Endodermal cell (in vitro differentiated cells): ENCODE measurements around the gene SND1. TPM values are rescaled to one million over a fixed set of nuclear protein-coding genes. Genes with fewer than 3 reads are reported as not detected.

Experiments used
- DNase-seq: peaks from one replicate; pipeline ENCODE4 v3.0.0-alpha.2; 2017
- H3K27ac ChIP-seq: 2 replicates; pipeline ENCODE4 v1.5.1; 2013; ENCODE audit warnings: mild to moderate bottlenecking, low read depth, low read length, moderate library complexity
- H3K27me3 ChIP-seq: 2 replicates; pipeline ENCODE4 v1.6.1; 2013; ENCODE audit warnings: mild to moderate bottlenecking, low read length, moderate library complexity; ENCODE audit not compliant: insufficient read depth, control insufficient read depth, poor library complexity, severe bottlenecking
- H3K36me3 ChIP-seq: 2 replicates; pipeline ENCODE4 v1.7.0; 2013; ENCODE audit warnings: mild to moderate bottlenecking, low read length, moderate library complexity; ENCODE audit not compliant: control insufficient read depth, insufficient read depth
- H3K4me1 ChIP-seq: one replicate; pipeline ENCODE4 v1.7.0; 2013; ENCODE audit warnings: low read length; ENCODE audit not compliant: control insufficient read depth, insufficient read depth
- H3K4me3 ChIP-seq: 2 replicates; pipeline ENCODE4 v1.5.1; 2013; ENCODE audit warnings: mild to moderate bottlenecking, low read length, moderate library complexity
- H3K9ac ChIP-seq: 2 replicates; pipeline ENCODE4 v1.6.1; 2013; ENCODE audit warnings: mild to moderate bottlenecking, low read length, moderate library complexity; ENCODE audit not compliant: poor library complexity, severe bottlenecking; ENCODE audit errors: extremely low read depth
- H3K9me3 ChIP-seq: 2 replicates; pipeline ENCODE4 v1.6.1; 2013; ENCODE audit warnings: mild to moderate bottlenecking, low read length, moderate library complexity; ENCODE audit not compliant: control insufficient read depth
- H3K27ac Mint-ChIP-seq: 2 replicates; pipeline ENCODE4 v1.8.0; 2020; ENCODE audit warnings: mixed read lengths
- H3K27me3 Mint-ChIP-seq: 2 replicates; pipeline ENCODE4 v1.8.0; 2021; ENCODE audit warnings: mild to moderate bottlenecking, mixed read lengths; ENCODE audit not compliant: insufficient read depth
- H3K36me3 Mint-ChIP-seq: 2 replicates; pipeline ENCODE4 v1.8.0; 2020; ENCODE audit warnings: low read depth, mixed read lengths
- H3K4me1 Mint-ChIP-seq: 2 replicates; pipeline ENCODE4 v1.8.0; 2020; ENCODE audit warnings: mixed read lengths
- H3K4me3 Mint-ChIP-seq: 2 replicates; pipeline ENCODE4 v1.8.0; 2020; ENCODE audit warnings: mild to moderate bottlenecking, moderate library complexity, mixed read lengths
- H3K9me3 Mint-ChIP-seq: 2 replicates; pipeline ENCODE4 v1.8.0; 2020; ENCODE audit warnings: mild to moderate bottlenecking, mixed read lengths
- CTCF ChIP-seq: fragments of 200-600 bp; sonication (generic); conservative IDR thresholded peaks from 2 replicates; pipeline ENCODE4 v1.5.0; 2021; ENCODE audit warnings: antibody characterized with exemption, mild to moderate bottlenecking
- WGBS, 2 experiments: methylation state at CpG; one replicate each; pipeline versions ENCODE4 v1.1.5 to v1.1.7; 2013; ENCODE audit warnings: missing lambda C conversion rate in 2 of 2, mixed read lengths in 1 of 2; ENCODE audit not compliant: insufficient coverage in 1 of 2, insufficient read length in 1 of 2; 5-methylcytosine and 5-hydroxymethylcytosine counted together
- total RNA-seq, 2 donors: library from RNA; stranded (reverse); fragmentation: NEBNext Ultra II Directional in 1 of 2; extraction: Animal tissue kit (Norgen Biotek cat#: 25700) in 1 of 2; gene quantifications; 2 replicates in 1 of 2; 3 replicates in 1 of 2; pipeline ENCODE4 v1.2.1, GENCODE V29; 2021

The SND1 gene
- total RNA-seq, 2 donors from 2014 or later = 240 to 267 TPM

DNA sequence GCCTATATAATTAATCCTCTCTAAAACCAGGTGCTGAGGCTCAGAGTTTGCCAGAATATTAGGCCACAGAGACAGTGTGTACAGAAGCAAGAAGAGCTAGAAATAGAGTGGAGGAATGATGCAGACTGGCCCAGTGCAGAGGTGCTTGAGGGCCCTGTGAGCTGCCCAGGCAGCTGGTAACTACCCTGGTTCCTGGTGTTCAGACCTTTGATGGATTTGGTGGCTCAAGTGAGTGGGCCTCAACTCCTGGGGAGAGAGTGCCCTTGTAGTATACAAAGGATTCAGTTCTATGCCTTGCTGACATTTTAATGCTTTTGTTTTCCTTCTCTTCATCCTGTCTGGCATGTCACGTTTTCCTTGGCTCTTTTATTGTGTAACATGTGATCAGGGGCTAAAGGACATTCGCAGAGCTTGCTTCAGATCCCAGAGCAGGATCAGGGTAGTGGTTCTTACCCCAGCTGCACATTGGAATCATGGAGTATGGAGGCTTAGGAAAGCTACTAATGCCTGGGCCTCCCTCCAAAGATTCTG is 359.2 kb downstream of the SND1 start:
- H3K36me3 Mint-ChIP-seq = peaks cover 5% of the 10 kb centered on the region
- no peak overlapping the region for H3K27ac Mint-ChIP-seq
- DNase-seq = no peak
- TF ChIP-seq CTCF = no peak
- Histone ChIP-seq H3K9ac (no peak overlapping the region), H3K4me1 (no peaks in the 10 kb centered on the region), H3K36me3 (peaks cover 41% of the 10 kb centered on the region), H3K27ac (peak overlapping the region; percentile 62), H3K9me3 (no peaks in the 10 kb centered on the region), H3K27me3 (no peaks in the 10 kb centered on the region), H3K4me3 (no peak overlapping the region)
- 49 to 90% methylated on average over 2 of the region's 2 CpGs for WGBS, 2 experiments
- H3K27me3 Mint-ChIP-seq = no peaks in the 10 kb centered on the region
- H3K4me3 Mint-ChIP-seq = no peak overlapping the region
- H3K4me1 Mint-ChIP-seq = no peaks in the 10 kb centered on the region
- H3K9me3 Mint-ChIP-seq = no peaks in the 10 kb centered on the region

- Mint-ChIP-seq H3K4me3 (no peak overlapping the region), H3K27ac (no peak overlapping the region), H3K4me1 (peaks cover 8% of the 10 kb centered on the region), H3K36me3 (peaks cover 4% of the 10 kb centered on the region), H3K27me3 (no peaks in the 10 kb centered on the region), H3K9me3 (no peaks in the 10 kb centered on the region)
- H3K9ac ChIP-seq = no peak overlapping the region
- 89 to 91% methylated on average over 2 to 4 of the region's 4 CpGs for whole genome bisulfite sequencing, 2 experiments
- H3K9me3 ChIP-seq = no peaks in the 10 kb centered on the region
- H3K27ac ChIP-seq = no peak overlapping the region
- DNase-seq = no peak
- H3K4me3 ChIP-seq = no peak overlapping the region
- H3K27me3 ChIP-seq = no peaks in the 10 kb centered on the region
- peaks cover 42% of the 10 kb centered on the region for H3K36me3 ChIP-seq
- no peak for TF ChIP-seq CTCF
- H3K4me1 ChIP-seq = no peaks in the 10 kb centered on the region
Observed at GRCh38 chr7:128014811-128015210, 362.8 kb downstream of the SND1 start.

DNA sequence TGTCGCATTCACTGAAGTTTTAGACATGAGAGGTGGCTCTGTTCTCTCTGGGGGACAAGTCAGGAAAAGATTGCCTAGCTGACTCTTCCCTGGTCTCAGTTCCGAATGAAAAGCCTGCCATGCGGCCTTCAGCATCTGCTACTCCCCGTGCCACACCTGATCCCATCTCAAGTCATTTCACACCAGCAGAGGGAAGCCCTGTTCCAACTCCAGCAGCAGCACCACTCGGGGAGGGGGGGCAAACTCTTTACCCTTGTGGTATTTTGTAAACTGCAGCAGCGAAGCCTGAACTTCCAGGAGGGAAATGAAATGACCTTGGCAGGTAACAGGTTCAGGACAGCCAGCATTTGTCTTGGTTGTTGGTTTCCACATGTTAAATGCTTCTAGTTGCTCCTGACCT is 365.5 kb downstream of the SND1 start:
- DNase-seq = no peak
- Histone ChIP-seq H3K9ac (no peak overlapping the region), H3K36me3 (peaks cover 43% of the 10 kb centered on the region), H3K4me1 (no peaks in the 10 kb centered on the region), H3K9me3 (no peaks in the 10 kb centered on the region), H3K27me3 (no peaks in the 10 kb centered on the region), H3K27ac (no peak overlapping the region), H3K4me3 (no peak overlapping the region)
- no peak overlapping the region for H3K4me3 Mint-ChIP-seq
- 85 to 90% methylated on average over 5 to 6 of the region's 6 CpGs for WGBS, 2 experiments
- no peaks in the 10 kb centered on the region for H3K27me3 Mint-ChIP-seq
- peaks cover 16% of the 10 kb centered on the region for H3K36me3 Mint-ChIP-seq
- H3K4me1 Mint-ChIP-seq = peaks cover 16% of the 10 kb centered on the region
- H3K9me3 Mint-ChIP-seq = no peaks in the 10 kb centered on the region
- H3K27ac Mint-ChIP-seq = no peak overlapping the region
- TF ChIP-seq CTCF = no peak
